Measurements from ENCODE around the gene ZFP3. TPM values are rescaled to one million over a fixed set of nuclear protein-coding genes. Genes with fewer than 3 reads are reported as not detected.

Gene ZFP3
- total and polyA plus RNA-seq, 2 of the 4 experiments (the other 2 are of a cell fraction): 0.54 to 0.75 TPM

DNA sequence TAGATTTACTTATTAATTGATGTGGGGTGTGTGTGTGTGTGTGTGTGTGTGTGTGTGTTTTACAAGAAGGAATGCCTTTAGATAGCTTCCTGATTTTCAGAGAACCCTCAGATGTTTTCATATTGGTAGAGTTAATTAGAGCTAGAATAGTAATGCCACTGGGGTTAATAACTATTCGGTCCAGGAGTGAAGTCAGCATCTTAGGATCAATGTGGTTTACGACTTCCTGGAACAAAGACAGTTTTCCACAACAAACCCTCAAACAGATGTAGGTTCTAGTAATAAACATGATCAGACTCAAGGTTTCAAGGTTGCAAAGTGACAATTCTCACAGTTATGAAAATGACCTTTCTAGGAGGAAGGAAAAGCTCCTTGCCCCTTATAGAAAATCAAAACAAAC, 30.8 kb upstream of the ZFP3 start:
- no peak overlapping the region for H3K27ac ChIP-seq (ENCODE audit: insufficient read depth, low read length)
- no peaks in the 10 kb centered on the region for H3K9me1 ChIP-seq (ENCODE audit: insufficient read depth, low read length)
- ChIA-PET POLR2A (ENCODE audit: unreplicated experiment) (no interaction called here), CTCF (no interaction called here)
- H4K8ac ChIP-seq (ENCODE audit: low read depth in 2 of 2, low read length in 2 of 2): no peak overlapping the region
- no peaks in the 10 kb centered on the region for H3K4me1 ChIP-seq (ENCODE audit: control insufficient read depth, insufficient read depth, low read length)
- H3K56ac ChIP-seq (ENCODE audit: extremely low read depth, insufficient read depth, low read length): no peak overlapping the region
- BruUV-seq (replicated peaks): no TSS peak
- H2AK9ac ChIP-seq (replicated peaks; ENCODE audit: low read depth, low read length, poor library complexity): no peak overlapping the region
- dilution Hi-C loops (cut with HindIII; ENCODE audit: low sequenced_read_pairs, unreplicated experiment) (no loop called here), in situ Hi-C loops (cut with MboI; ENCODE audit: low sequenced_read_pairs) (no loop called here), intact Hi-C loops (cut with micrococcal nuclease) (no loop called here)
- no peak overlapping the region for H3K23ac ChIP-seq (ENCODE audit: low read depth, low read length)
- H3K4ac ChIP-seq (ENCODE audit: low read depth, low read length): no peak overlapping the region
- H2AK5ac ChIP-seq (ENCODE audit: low read depth, low read length): no peak overlapping the region
- no peak overlapping the region for H3K4me2 ChIP-seq (ENCODE audit: low read depth, low read length)
- no peaks in the 10 kb centered on the region for H3K9me3 ChIP-seq (ENCODE audit: control insufficient read depth, insufficient read depth, low read length)
- H4K5ac ChIP-seq (ENCODE audit: low read depth, low read length): no peak overlapping the region
- no peaks in the 10 kb centered on the region; the same call in 1 of the 2 replicates for H3K27me3 ChIP-seq (ENCODE audit: control insufficient read depth, insufficient read depth, low read length)
- no peak overlapping the region for H2AFZ ChIP-seq (replicated peaks; ENCODE audit: low read length, poor library complexity)
- TF ChIP-seq NFE2L2 (IDR thresholded peaks at IDR 0.05; ENCODE audit: low read depth, low read length) (no peak), CHD1 (IDR thresholded peaks at IDR 0.05; ENCODE audit: low read depth, low read length) (no peak), RAD21 (IDR thresholded peaks at IDR 0.05; ENCODE audit: low read length) (no peak)
- H2BK20ac ChIP-seq (ENCODE audit: low read depth, low read length): no peak overlapping the region
- H3K14ac ChIP-seq (replicated peaks; ENCODE audit: low read depth, low read length): no peak overlapping the region
- H3K36me3 ChIP-seq (ENCODE audit: control insufficient read depth, insufficient read depth, low read length): no peaks in the 10 kb centered on the region
- WGBS, 2 experiments (ENCODE audit: extremely low coverage in 2 of 2, insufficient read length in 1 of 2): no CpG with 5 or more reads among the region's 2 CpGs
- H2BK5ac ChIP-seq (ENCODE audit: low read depth, low read length, poor library complexity, severe bottlenecking): no peak overlapping the region
- no peaks in the 10 kb centered on the region for H3K79me1 ChIP-seq (ENCODE audit: low read depth in 1 of 2, low read length in 2 of 2)
- ATAC-seq (ENCODE audit: low read depth): no peak
- no peak overlapping the region for H3K4me3 ChIP-seq (ENCODE audit: insufficient read depth, low read depth, low read length)
- no peaks in the 10 kb centered on the region for H4K20me1 ChIP-seq (ENCODE audit: insufficient read depth, low read length)
- no peak overlapping the region for H2BK15ac ChIP-seq (ENCODE audit: low read depth, low read length)
- no peak overlapping the region for H4K91ac ChIP-seq (ENCODE audit: insufficient read depth, low read depth, low read length)
- DNase-seq: no peak
- H2BK120ac ChIP-seq (ENCODE audit: low read depth, low read length): no peak overlapping the region
- no peak overlapping the region for H3K9ac ChIP-seq (ENCODE audit: low read depth, low read length)
- H3K18ac ChIP-seq (ENCODE audit: low read depth, low read length): no peak overlapping the region
